DMS 273 treated with DMSO at 0.1 percent for 48 hours (cell line): ENCODE data around the gene LGR4.
"Not testable (repeated sequence)": the region's sequence is repeated elsewhere in the genome, so short reads cannot be mapped to it uniquely, and the experiment has no call there.

ENCODE experiments used
- DNase-seq: peaks from one replicate; lab custom pipeline; 2025; lab: John Stamatoyannopoulos, UW

The LGR4 gene

DNA sequence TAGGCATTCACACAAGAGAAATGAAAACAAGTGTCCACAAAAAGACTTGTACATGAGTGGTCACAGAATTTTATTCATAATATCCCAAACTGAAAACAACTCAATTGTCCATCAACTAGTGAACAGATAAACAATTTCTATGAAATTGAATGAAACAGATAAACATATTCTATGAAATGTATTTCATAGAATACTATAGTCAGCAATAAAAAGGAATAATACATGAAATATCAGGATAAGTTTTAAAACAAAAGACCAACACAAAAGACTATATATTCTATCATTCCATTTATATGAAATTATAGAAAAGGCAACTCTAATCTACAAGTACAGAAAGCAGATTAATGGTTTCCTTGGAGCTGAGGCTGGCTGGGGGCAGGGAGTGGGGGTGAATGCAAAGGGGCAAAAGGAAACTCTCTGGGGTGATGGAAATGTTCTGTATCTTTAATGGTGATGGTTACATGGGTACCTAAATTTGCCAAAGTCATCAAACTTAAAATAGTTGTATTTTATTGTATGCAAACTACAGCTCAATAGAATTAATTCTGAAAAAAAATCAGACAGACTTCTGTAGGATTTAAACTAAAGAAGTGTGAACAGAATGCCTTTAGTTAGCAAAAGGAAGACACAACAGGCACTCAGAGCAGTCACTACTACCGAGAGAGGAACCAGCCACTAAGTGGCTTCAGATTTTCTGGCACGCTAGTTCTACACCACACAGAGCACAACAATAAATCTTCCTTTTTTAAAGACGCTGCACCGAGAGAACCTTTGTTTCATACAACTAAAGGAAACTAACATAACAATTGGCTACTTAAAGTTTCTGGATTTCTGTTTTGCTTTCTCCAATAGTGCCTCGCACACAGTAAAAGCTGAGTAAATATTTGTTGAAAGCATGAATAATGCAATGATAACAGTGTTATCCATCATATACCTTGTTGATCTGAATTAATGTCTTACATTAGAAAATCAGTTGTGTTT, 124.9 kb downstream of the LGR4 start:
- DNase-seq: no peak

DNA sequence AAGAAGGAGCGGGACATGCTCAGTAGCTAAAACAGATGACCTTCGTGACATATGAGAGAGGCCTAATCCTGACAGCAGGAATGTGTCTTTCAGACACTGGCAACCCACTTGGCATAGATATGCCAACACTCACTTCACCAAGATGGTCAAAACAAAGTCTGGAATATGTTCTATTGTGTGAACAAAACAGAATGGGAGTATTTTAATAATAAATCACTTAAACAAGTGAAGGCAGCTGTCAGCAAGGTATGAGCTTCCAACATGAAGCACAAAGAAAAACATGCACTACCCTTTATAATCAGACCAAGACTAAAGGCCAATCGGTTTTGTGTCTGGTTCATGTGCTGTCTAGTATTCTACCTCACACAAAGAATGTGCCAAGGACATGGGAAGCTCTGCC, 132.6 kb downstream of the LGR4 start:
- DNase-seq: no peak

DNA sequence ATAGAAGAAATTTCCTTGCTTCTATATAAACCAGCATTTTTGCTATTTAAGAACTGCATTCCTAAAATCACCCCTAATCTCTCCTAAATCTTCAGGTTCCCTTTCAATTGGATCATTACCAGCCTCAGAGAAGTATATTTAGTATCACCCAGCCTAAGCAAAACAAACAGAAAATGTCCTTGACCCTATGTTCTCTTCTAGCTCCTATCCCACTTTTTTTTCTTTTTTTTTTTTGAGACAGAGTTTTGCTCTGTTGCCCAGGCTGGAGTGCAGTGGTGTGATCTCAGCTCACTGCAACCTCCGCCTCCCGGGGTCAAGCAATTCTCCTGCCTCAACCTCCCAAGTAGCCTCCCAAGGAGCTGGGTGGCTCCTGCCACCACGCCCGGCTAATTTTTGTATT, 137.8 kb downstream of the LGR4 start:
- DNase-seq: not testable (repeated sequence)

DNA sequence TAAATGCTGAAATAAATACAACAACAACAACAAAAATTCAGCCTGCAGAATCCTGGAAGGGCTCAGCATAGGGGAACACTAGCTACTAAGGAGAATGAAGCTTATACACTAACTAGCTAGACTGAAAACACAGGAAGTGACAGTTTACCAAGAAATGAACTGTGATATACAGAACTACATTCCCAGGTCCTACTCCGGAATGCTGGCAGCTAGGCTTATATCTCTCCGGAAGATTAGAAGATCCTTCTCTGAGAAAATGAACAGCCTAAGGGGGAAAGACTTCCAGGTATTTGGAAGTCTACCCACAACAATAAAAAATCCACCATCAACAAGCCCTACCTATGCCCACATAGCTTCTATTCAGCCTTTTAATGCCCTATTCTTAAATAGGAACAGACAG, 140.6 kb downstream of the LGR4 start:
- DNase-seq: no peak

DNA sequence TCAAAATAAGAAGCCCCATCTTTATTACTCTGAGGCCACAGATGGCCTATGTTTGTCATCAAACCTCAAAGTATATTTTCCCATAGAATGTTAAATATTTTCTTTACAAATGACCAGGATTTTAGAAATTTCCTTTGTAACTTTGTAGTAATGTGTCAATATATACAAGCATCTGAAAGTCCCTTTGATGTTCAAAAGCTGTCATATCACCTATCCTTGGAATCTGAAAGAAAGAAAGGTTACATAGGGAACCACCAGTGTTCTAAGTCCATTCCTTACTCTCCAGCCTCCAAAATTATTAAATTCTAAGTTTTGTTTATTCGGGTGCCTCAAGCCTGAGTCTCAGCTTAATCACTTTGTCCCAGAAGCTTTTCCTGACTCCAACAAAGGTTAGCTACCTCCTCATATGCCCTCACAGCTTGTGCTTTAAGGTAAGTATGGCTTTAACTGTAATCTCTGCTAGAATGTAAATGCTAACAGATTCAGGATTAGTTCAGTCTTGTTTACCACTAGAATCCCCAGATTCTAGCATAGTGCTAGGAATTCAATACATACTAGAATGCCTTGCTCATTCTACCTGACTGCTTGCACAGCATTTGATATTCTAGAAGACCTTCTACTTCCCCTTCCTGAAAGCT, 141.8 kb downstream of the LGR4 start:
- no peak for DNase-seq

DNA sequence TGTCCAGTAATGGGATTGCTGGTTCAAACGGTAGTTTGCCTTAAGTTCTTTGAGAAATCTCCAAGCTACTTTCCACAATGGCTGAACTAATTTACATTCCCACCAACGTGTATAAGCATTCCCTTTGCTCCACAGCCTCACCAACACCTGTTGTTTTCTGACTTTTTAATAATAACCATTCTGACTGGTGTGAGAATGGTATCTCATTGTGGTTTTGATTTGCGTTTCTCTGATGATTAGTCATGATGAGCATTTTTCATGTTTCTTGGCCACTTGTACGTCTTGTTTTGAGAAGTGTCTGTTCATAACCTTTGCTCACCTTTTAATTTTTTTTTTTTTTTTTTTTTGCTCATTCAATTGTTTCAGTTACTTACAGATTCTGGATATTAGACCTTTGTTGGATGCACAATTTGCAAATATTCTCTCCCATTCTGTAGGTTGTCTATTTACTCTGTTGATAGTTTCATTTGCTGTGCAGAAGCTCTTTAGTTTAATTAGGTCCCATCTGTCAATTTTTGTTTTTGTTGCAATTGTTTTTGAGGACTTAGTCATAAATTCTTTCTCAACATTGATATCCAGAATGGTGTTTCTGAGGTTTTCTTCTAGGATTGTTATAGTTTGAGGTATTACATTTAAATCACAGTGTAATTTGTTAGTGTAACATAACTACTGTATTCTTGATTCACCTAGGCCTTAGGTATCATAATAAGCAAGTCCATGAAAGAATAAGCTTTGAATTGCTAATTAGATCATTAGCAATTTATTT, 142.5 kb downstream of the LGR4 start:
- DNase-seq: no peak

DNA sequence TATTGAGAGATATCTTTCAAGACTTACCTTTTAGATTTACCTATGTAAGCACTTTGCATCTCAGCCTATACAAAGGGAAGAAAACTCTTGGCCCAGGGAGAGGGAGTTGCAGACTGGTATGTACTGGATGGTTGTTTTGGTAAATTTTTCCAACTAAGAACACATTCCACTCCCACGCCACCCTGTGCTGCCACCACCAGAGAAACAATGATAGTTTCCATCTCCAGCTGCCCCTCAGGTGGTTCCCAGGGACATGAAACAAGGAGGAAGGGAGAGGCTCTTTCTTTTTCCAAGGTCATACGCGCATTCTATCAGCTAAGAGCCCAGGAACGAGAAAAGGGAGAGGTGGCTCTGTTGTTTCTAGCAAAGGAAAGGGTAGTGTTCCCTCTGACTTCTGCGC, 144.0 kb downstream of the LGR4 start:
- DNase-seq: no peak

DNA sequence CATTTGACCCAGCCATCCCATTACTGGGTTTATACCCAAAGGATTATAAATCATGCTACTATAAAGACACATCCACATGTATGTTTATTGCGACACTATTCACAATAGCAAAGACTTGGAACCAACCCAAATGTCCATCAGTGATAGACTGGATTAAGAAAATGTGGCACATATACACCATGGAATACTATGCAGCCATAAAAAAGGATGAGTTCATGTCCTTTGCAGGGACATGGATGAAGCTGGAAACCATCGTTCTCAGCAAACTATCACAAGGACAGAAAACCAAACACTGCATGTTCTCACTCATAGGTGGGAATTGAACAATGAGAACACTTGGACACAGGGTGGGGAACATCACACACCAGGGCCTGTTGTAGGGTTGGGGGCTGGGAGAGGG, 145.5 kb downstream of the LGR4 start:
- not testable (repeated sequence) for DNase-seq

DNA sequence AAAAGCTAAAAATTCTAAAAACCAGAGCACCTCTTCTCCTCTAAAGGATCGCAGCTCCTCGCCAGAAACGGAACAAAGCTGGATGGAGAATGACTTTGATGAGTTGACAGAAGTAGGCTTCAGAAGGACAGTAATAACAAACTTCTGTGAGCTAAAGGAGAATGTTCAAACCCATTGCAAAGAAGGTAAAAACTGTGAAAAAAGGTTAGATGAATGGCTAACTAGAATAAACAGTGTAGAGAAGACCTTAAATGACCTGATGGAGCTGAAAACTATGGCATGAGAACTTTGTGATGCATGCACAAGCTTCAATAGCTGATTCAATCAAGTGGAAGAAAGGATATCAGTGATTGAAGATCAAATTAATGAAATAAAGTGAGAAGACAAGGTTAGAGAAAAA, 150.4 kb downstream of the LGR4 start:
- DNase-seq: not testable (repeated sequence)

DNA sequence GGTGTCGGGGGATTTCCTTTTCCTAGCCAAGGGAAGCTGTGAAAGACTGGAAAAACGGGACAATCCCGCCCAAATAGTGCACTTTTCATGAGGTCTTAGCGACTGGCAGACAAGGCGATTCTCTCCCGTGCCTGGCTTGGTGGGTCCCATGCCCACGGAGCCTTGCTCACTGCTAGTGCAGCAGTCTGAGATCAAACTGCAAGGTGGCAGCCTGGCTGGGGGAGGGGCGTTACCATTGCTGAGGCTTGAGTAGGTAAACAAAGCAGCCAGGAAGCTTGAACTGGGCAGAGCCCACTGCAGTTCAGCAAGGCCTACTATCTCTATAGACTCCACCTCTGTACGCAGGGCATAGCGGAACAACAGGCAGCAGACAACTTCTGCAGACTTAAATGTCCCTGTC, 151.2 kb downstream of the LGR4 start:
- not testable (repeated sequence) for DNase-seq

DNA sequence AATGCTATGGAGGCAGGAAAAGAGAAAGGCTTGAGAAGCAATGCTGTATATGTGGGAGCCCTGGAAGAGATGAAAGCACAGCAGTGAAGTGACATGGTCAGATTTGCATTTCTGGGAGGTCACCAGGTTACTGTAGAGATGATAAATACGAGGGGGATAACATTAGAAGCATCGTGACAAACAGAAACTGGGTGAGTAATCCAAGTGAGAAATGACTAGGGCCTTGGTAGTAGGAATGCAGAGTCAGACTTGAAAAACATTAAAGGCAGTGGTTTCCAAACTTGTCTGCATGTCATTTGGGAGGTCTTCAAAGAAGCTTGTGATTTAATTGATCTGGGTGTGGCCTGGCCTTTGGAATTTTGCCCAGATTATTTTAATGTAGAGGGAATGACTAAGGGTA, 153.5 kb downstream of the LGR4 start:
- DNase-seq: no peak

DNA sequence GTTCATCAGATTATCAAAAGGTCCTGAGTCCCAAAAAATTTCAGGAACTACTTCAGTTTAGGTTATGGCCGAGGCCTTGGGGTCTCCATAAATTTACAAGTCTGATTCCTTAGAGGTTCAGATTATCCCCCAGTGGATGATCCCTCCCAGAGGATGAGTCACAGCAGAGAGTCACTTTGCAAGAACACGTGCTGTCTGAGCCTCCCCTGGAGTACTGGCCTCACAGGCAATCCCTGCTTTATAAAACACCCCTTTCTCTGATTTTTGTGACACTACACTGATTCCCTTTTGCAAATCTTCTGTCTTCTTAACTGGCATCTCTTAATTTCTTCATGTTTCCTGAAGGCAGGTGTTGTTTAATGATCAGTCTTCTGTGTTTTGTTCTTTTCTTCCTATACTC, 154.8 kb downstream of the LGR4 start:
- no peak for DNase-seq
